ENCODE data around the gene AMDHD2.

DNA sequence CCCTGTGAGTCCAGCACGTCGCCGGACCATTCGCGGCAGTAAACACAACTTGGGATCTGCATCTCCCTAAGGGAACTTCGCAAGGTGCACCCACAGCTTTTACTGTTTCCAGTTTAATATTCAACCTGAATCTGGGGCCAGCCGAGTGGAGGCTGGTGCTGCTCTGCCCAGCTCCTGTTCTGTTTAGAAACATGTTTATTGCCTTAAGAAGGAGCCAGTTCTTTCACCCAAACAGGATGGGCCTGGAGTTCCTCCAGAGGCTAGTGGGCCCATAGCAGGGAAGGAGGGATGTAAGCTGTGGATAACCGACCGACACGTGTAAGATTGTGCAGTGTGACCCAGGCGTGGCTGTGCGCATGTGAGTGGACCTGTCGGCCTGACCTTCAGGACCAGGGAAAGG is 27.9 kb upstream of the AMDHD2 start:
- TF ChIP-seq EZH2 (IDR thresholded peaks at IDR 0.05; ENCODE audit: insufficient read depth, poor library complexity, severe bottlenecking) = no peak
- no peak for TF ChIP-seq EZH2phosphoT487 (IDR thresholded peaks at IDR 0.05; ENCODE audit: insufficient read depth, low read depth)

All from GM23248 (cell line).